Measurements from ENCODE around the gene CHCHD1. TPM values are rescaled to one million over a fixed set of nuclear protein-coding genes. Genes with fewer than 3 reads are reported as not detected.

The CHCHD1 gene
- total RNA-seq, 1 experiment from 2014 or later: 36.6 TPM

DNA sequence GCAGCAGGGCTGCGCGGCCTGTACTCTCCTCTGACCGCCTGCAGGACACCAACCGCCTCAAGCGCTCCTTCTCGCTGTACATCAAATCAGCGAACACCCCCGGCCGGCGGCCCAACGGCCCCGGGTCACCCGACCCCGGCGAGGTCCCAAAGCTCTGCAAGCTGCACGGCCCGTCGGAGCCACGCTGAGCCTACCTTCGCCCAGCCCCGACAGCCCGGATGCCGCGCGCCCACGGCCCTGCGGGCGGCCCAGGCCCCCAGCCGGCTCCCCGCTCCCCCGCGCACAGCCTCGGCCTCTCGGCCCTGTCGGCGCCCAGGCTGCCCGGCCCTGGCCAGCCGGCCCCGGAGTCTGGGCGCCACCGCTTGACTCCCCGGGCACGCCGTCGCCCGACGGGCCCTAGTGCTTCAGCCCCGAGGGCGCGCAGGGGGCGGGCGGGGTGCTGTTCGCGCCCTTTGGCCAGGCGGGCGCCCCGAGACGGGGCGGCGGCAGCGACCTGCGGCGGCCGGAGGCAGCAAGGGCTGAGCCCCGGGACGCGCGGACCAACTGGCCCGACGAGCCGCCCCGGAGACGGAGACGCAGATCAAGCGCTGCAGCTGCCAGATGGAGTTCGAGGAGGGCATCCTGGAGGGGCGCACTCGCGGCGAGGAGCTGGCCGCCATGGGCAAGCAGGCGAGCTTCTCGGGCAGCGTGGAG is 48.8 kb upstream of the CHCHD1 start:
- peaks cover 23% of the 10 kb centered on the region for H3K79me2 ChIP-seq (ENCODE audit: insufficient read depth, low read length)
- ChIA-PET POLR2A (interaction anchor here (0.6 kb wide), 1 partner anchor 151 kb away, joined by 3 read pairs; no protein-coding TSS in a partner anchor), CTCF (no interaction called here), RAD21 (ENCODE audit: low non-redundant PET in 1 of 2, low total read pairs in 2 of 2, uncharacterized antibody in 2 of 2, unreplicated experiment in 2 of 2) (no interaction called here)
- no peaks in the 10 kb centered on the region for H3K9me3 ChIP-seq (ENCODE audit: control insufficient read depth in 1 of 2, insufficient read depth in 1 of 2, low read depth in 1 of 2, low read length in 2 of 2)
- H4K20me1 ChIP-seq (ENCODE audit: insufficient read depth): no peaks in the 10 kb centered on the region
- no peaks in the 10 kb centered on the region for H3K9me2 ChIP-seq (ENCODE audit: insufficient read depth)
- no peak for ATAC-seq
- no TSS peak for BruUV-seq (replicated peaks)
- H3K27me3 ChIP-seq (ENCODE audit: insufficient read depth, low read length): no peaks in the 10 kb centered on the region
- no peak overlapping the region for H3K4me2 ChIP-seq (ENCODE audit: low read length)
- intact Hi-C loops (cut with micrococcal nuclease): no loop called here
- H3K4me1 ChIP-seq (ENCODE audit: control insufficient read depth in 1 of 2, insufficient read depth in 2 of 2, low read length in 2 of 2): peaks cover 0 to 6% of the 10 kb centered on the region in 2 experiments; a peak in 2 of 4 replicates
- H3K27ac ChIP-seq (ENCODE audit: low read depth, low read length): no peak overlapping the region
- no peak overlapping the region for H3K4me3 ChIP-seq (replicated peaks in 1 of 2; ENCODE audit: low read depth in 1 of 2, low read length in 2 of 2)
- TF ChIP-seq, protein P1, sequence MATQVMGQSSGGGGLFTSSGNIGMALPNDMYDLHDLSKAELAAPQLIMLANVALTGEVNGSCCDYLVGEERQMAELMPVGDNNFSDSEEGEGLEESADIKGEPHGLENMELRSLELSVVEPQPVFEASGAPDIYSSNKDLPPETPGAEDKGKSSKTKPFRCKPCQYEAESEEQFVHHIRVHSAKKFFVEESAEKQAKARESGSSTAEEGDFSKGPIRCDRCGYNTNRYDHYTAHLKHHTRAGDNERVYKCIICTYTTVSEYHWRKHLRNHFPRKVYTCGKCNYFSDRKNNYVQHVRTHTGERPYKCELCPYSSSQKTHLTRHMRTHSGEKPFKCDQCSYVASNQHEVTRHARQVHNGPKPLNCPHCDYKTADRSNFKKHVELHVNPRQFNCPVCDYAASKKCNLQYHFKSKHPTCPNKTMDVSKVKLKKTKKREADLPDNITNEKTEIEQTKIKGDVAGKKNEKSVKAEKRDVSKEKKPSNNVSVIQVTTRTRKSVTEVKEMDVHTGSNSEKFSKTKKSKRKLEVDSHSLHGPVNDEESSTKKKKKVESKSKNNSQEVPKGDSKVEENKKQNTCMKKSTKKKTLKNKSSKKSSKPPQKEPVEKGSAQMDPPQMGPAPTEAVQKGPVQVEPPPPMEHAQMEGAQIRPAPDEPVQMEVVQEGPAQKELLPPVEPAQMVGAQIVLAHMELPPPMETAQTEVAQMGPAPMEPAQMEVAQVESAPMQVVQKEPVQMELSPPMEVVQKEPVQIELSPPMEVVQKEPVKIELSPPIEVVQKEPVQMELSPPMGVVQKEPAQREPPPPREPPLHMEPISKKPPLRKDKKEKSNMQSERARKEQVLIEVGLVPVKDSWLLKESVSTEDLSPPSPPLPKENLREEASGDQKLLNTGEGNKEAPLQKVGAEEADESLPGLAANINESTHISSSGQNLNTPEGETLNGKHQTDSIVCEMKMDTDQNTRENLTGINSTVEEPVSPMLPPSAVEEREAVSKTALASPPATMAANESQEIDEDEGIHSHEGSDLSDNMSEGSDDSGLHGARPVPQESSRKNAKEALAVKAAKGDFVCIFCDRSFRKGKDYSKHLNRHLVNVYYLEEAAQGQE (IDR thresholded peaks at IDR 0.05; ENCODE audit: low read depth): no peak
- TF ChIP-seq TCF7L2 (IDR thresholded peaks at IDR 0.05; ENCODE audit: borderline replicate concordance, extremely low read depth, insufficient read depth, insufficient read length) (no peak), SIN3A (IDR thresholded peaks at IDR 0.05; ENCODE audit: low read depth) (no peak), POLR2AphosphoS5 (IDR thresholded peaks at IDR 0.05; ENCODE audit: low read depth, low read length) (no peak), POLR2A (IDR thresholded peaks at IDR 0.05; ENCODE audit: borderline replicate concordance, extremely low read depth, insufficient read depth, insufficient read length) (no peak), EZH2phosphoT487 (IDR thresholded peaks at IDR 0.05; ENCODE audit: borderline replicate concordance) (no peak), ELF1 (IDR thresholded peaks at IDR 0.05; ENCODE audit: borderline replicate concordance, low read depth) (no peak), ZBTB33 (IDR thresholded peaks at IDR 0.05; ENCODE audit: extremely low read depth, insufficient replicate concordance, low read length) (no peak), CBX3 (IDR thresholded peaks at IDR 0.05; ENCODE audit: low read depth) (no peak), CEBPB (IDR thresholded peaks at IDR 0.05; ENCODE audit: low read depth) (no peak), EGR1 (IDR thresholded peaks at IDR 0.05; ENCODE audit: low read depth) (no peak), SRF (IDR thresholded peaks at IDR 0.05; ENCODE audit: low read depth) (no peak), YY1 (IDR thresholded peaks at IDR 0.05; ENCODE audit: extremely low read depth, insufficient replicate concordance, low read depth, low read length) (no peak), SP1 (IDR thresholded peaks at IDR 0.05; ENCODE audit: low read depth) (no peak), JUND (IDR thresholded peaks at IDR 0.05) (no peak), CTCF (IDR thresholded peaks at IDR 0.05 in 2 of 3, conservative IDR thresholded peaks at IDR 0.05 in 1 of 3; ENCODE audit: borderline replicate concordance in 1 of 3, insufficient read depth in 1 of 3, low read depth in 2 of 3, low read length in 2 of 3) (no peak), FOSL1 (IDR thresholded peaks at IDR 0.05; ENCODE audit: low read depth) (no peak), ZFX (IDR thresholded peaks at IDR 0.05) (no peak)
- H3K9ac ChIP-seq (ENCODE audit: low read length): no peak overlapping the region
- H2AFZ ChIP-seq (ENCODE audit: low read depth, low read length, poor library complexity, severe bottlenecking): no peak overlapping the region
- H3K36me3 ChIP-seq (ENCODE audit: control insufficient read depth in 1 of 2, insufficient read depth in 2 of 2, low read length in 2 of 2): no peaks in the 10 kb centered on the region; a peak in 1 of 4 replicates
- no peak for DNase-seq (ENCODE audit: low read depth, low spot score)
